Karpas-422 (cell line): ENCODE results near the gene FERMT2. TPM values are rescaled to one million over a fixed set of nuclear protein-coding genes. Genes with fewer than 3 reads are reported as not detected.

Experiments used
- DNase-seq: peaks from one replicate; pipeline ENCODE4 v3.0.0-alpha.2; 2015
- H2AFZ ChIP-seq: fragments of 200-600 bp; sonication (generic); 2 replicates; pipeline ENCODE4 v1.6.1; 2014; ENCODE audit warnings: antibody characterized with exemption, low read length, mixed read lengths
- H3K27ac ChIP-seq: fragments of 200-600 bp; sonication (generic); 2 replicates; pipeline ENCODE4 v1.5.1; 2014; ENCODE audit warnings: mild to moderate bottlenecking, low read length, moderate library complexity
- H3K27me3 ChIP-seq: fragments of 200-600 bp; sonication (generic); 2 replicates; pipeline ENCODE4 v1.6.1; 2014; ENCODE audit warnings: low read length, mixed read lengths
- H3K36me3 ChIP-seq: fragments of 200-600 bp; sonication (generic); 2 replicates; pipeline ENCODE4 v1.6.1; 2014; ENCODE audit warnings: low read length, mixed read lengths; ENCODE audit not compliant: insufficient read depth
- H3K4me1 ChIP-seq: fragments of 200-600 bp; sonication (generic); 2 replicates; pipeline ENCODE4 v1.6.1; 2014; ENCODE audit warnings: mild to moderate bottlenecking, low read length, mixed read lengths
- H3K4me2 ChIP-seq: fragments of 200-600 bp; sonication (generic); 2 replicates; pipeline ENCODE4 v1.6.1; 2014; ENCODE audit warnings: low read length, low read depth, mild to moderate bottlenecking; ENCODE audit not compliant: poor library complexity, severe bottlenecking
- H3K4me3 ChIP-seq: fragments of 200-600 bp; sonication (generic); 2 replicates; pipeline ENCODE4 v1.5.1; 2014; ENCODE audit warnings: mild to moderate bottlenecking, antibody characterized with exemption, low read length, mixed read lengths
- H3K79me2 ChIP-seq: fragments of 200-600 bp; sonication (generic); 2 replicates; pipeline ENCODE4 v1.6.1; 2014; ENCODE audit warnings: mild to moderate bottlenecking, low read length, mixed read lengths
- H3K9ac ChIP-seq: fragments of 200-600 bp; sonication (generic); 2 replicates; pipeline ENCODE4 v1.6.0; 2014; ENCODE audit warnings: low read length
- H3K9me2 ChIP-seq: fragments of 200-600 bp; sonication (generic), shearing (Covaris generic); replicated peaks from 2 replicates; pipeline ENCODE4 v1.6.0; 2014; ENCODE audit warnings: mild to moderate bottlenecking, low read length, moderate library complexity; ENCODE audit not compliant: insufficient read depth
- H3K9me3 ChIP-seq: fragments of 300-700, 200-600 bp; sonication (generic); 2 replicates; pipeline ENCODE4 v1.6.1; 2014; ENCODE audit warnings: low read length, mixed read lengths
- H4K20me1 ChIP-seq: fragments of 200-600 bp; sonication (generic); 2 replicates; pipeline ENCODE4 v1.6.1; 2014; ENCODE audit warnings: mild to moderate bottlenecking, antibody characterized with exemption, low read length, low read depth; ENCODE audit not compliant: insufficient read depth
- total RNA-seq: library from RNA; depleted of rRNA; stranded (reverse); fragments of >200 nt; shearing (Covaris generic); gene quantifications from 2 replicates; pipeline ENCODE4 v1.2.3, GENCODE V29; 2014; ENCODE audit warnings: low replicate concordance; rRNA removed

The FERMT2 gene
- total RNA-seq: 0.07 and 0.34 TPM in 2 replicates

GRCh38 chr14:52950898-52951680, at the start of gene FERMT2:
Gene FERMT2 (minus strand): TSS chr14:52951050. CDS start chr14:52950568, 482 bp downstream.
- no peak for DNase-seq
- H3K27ac ChIP-seq: no peak within 1 kb of the TSS
- H2AFZ ChIP-seq: no peak within 1 kb of the TSS
- no peaks in the 10 kb centered on the region for H3K9me3 ChIP-seq
- no peaks in the 10 kb centered on the region for H3K79me2 ChIP-seq
- H4K20me1 ChIP-seq: no peaks in the 10 kb centered on the region
- no peaks in the 10 kb centered on the region for H3K36me3 ChIP-seq
- no peak within 1 kb of the TSS for H3K9ac ChIP-seq
- H3K4me3 ChIP-seq: no peak within 1 kb of the TSS
- H3K27me3 ChIP-seq: no peaks in the 10 kb centered on the region
- H3K4me1 ChIP-seq: no peaks in the 10 kb centered on the region
- H3K4me2 ChIP-seq: no peak within 1 kb of the TSS
- no peaks in the 10 kb centered on the region for H3K9me2 ChIP-seq

- H3K36me3 ChIP-seq: no peaks in the 10 kb centered on the region
- DNase-seq: no peak
- H2AFZ ChIP-seq: no peak overlapping the region
- no peak overlapping the region for H3K9ac ChIP-seq
- no peaks in the 10 kb centered on the region for H3K9me2 ChIP-seq
- H3K4me1 ChIP-seq: peaks cover 13% of the 10 kb centered on the region
- no peak overlapping the region for H3K4me3 ChIP-seq
- no peaks in the 10 kb centered on the region for H3K27me3 ChIP-seq
- no peak overlapping the region for H3K4me2 ChIP-seq
- H3K27ac ChIP-seq: no peak overlapping the region
- no peaks in the 10 kb centered on the region for H4K20me1 ChIP-seq
- no peaks in the 10 kb centered on the region for H3K79me2 ChIP-seq
- H3K9me3 ChIP-seq: no peaks in the 10 kb centered on the region
Measured at GRCh38 chr14:52998376-52999015, 47.6 kb upstream of the FERMT2 start.

DNA sequence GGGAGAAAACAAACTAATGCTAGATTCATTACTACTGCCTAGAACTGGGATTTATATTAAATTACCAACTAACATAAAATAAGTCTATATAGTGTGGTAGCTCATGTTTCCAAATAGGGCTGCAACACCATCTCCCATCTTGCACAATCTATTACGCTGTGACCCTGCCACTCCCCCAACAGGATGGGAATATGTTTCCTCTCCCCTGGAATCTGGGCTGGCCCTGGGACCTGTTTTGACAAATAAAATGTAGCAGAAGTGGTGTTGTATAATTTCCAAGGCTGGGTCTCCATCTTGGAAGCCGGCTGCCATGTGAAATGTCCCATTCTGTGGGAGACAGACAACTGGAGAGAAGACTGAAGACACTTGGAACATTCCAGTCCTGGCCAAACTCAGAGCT, 45.6 kb upstream of the FERMT2 start:
- Histone ChIP-seq H4K20me1 (no peaks in the 10 kb centered on the region), H3K4me1 (peaks cover 13% of the 10 kb centered on the region), H3K27ac (no peak overlapping the region), H3K9ac (no peak overlapping the region), H3K27me3 (no peaks in the 10 kb centered on the region), H3K9me2 (no peaks in the 10 kb centered on the region), H3K79me2 (no peaks in the 10 kb centered on the region), H3K4me2 (no peak overlapping the region), H2AFZ (no peak overlapping the region), H3K36me3 (no peaks in the 10 kb centered on the region), H3K4me3 (no peak overlapping the region), H3K9me3 (no peaks in the 10 kb centered on the region)
- no peak for DNase-seq

- no peaks in the 10 kb centered on the region for H3K9me2 ChIP-seq
- no peak overlapping the region for H3K9ac ChIP-seq
- no peaks in the 10 kb centered on the region for H3K27me3 ChIP-seq
- peak overlapping the region; percentile 86 for H2AFZ ChIP-seq
- H3K4me3 ChIP-seq: no peak overlapping the region
- no peak for DNase-seq
- no peaks in the 10 kb centered on the region for H3K79me2 ChIP-seq
- no peaks in the 10 kb centered on the region for H3K36me3 ChIP-seq
- no peaks in the 10 kb centered on the region for H3K9me3 ChIP-seq
- H4K20me1 ChIP-seq: no peaks in the 10 kb centered on the region
- H3K4me1 ChIP-seq: peaks cover 13% of the 10 kb centered on the region
- H3K27ac ChIP-seq: no peak overlapping the region
- H3K4me2 ChIP-seq: peak overlapping the region; percentile 29
Measured at GRCh38 chr14:52995998-52996397, 45.1 kb upstream of the FERMT2 start.

DNA sequence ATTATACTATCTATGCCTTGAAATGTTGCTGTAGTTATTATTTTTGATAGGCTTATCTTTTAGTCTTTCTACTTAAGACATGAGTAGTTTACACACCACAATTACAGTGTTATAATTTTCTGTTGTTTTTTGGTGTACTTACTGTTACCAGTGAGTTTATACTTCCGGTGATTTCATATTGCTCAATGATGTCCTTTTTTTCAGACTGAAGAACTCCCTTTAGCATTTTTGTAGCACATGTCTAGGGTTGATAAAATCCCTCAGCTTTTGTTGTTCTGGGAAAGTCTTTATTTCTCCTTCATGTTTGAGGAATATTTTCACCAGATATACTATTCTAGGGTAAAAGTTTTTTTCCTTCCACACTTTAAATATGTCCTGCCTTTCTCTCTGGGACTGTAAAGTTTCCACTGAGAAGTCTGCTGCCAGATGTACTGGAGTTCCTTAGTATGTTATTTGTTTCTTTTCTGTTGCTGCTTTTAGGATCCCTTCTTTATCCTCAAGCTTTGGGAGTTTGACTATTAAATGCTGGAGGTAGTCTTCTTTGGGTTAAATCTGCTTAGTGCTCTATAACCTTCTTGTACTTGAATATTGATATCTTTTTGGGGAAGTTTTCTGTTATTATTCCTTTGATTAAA, 41.5 kb upstream of the FERMT2 start:
- DNase-seq: no peak
- no peaks in the 10 kb centered on the region for H3K9me3 ChIP-seq
- no peak overlapping the region for H3K27ac ChIP-seq
- no peaks in the 10 kb centered on the region for H3K9me2 ChIP-seq
- H4K20me1 ChIP-seq: no peaks in the 10 kb centered on the region
- peaks cover 13% of the 10 kb centered on the region for H3K4me1 ChIP-seq
- no peak overlapping the region for H3K9ac ChIP-seq
- H3K27me3 ChIP-seq: no peaks in the 10 kb centered on the region
- no peak overlapping the region for H3K4me2 ChIP-seq
- H3K36me3 ChIP-seq: no peaks in the 10 kb centered on the region
- H2AFZ ChIP-seq: no peak overlapping the region
- no peak overlapping the region for H3K4me3 ChIP-seq
- H3K79me2 ChIP-seq: no peaks in the 10 kb centered on the region

- no peak for DNase-seq
- Histone ChIP-seq H3K36me3 (no peaks in the 10 kb centered on the region), H3K27me3 (no peaks in the 10 kb centered on the region), H3K4me1 (no peaks in the 10 kb centered on the region), H3K4me2 (no peak overlapping the region), H3K4me3 (no peak overlapping the region), H3K27ac (no peak overlapping the region), H2AFZ (no peak overlapping the region), H3K79me2 (no peaks in the 10 kb centered on the region), H3K9me3 (no peaks in the 10 kb centered on the region), H3K9me2 (no peaks in the 10 kb centered on the region), H3K9ac (no peak overlapping the region), H4K20me1 (no peaks in the 10 kb centered on the region)
Measured at GRCh38 chr14:52988139-52988538, 37.3 kb upstream of the FERMT2 start.

GRCh38 chr14:52987514-52987913, 36.7 kb upstream of the FERMT2 start:
- Histone ChIP-seq H3K9me2 (no peaks in the 10 kb centered on the region), H3K27ac (no peak overlapping the region), H3K4me3 (no peak overlapping the region), H4K20me1 (no peaks in the 10 kb centered on the region), H3K4me1 (no peaks in the 10 kb centered on the region), H3K4me2 (no peak overlapping the region), H3K79me2 (no peaks in the 10 kb centered on the region), H2AFZ (no peak overlapping the region), H3K9me3 (no peaks in the 10 kb centered on the region), H3K9ac (no peak overlapping the region), H3K27me3 (no peaks in the 10 kb centered on the region), H3K36me3 (no peaks in the 10 kb centered on the region)
- DNase-seq: no peak

- no peak overlapping the region for H3K27ac ChIP-seq
- no peak overlapping the region for H3K4me2 ChIP-seq
- H4K20me1 ChIP-seq: no peaks in the 10 kb centered on the region
- H3K36me3 ChIP-seq: no peaks in the 10 kb centered on the region
- no peak overlapping the region for H3K4me3 ChIP-seq
- DNase-seq: no peak
- H3K9ac ChIP-seq: no peak overlapping the region
- no peak overlapping the region for H2AFZ ChIP-seq
- H3K79me2 ChIP-seq: no peaks in the 10 kb centered on the region
- H3K4me1 ChIP-seq: no peaks in the 10 kb centered on the region
- no peaks in the 10 kb centered on the region for H3K27me3 ChIP-seq
- no peaks in the 10 kb centered on the region for H3K9me3 ChIP-seq
- H3K9me2 ChIP-seq: no peaks in the 10 kb centered on the region
Measured at GRCh38 chr14:52987042-52987441, 36.2 kb upstream of the FERMT2 start.
